A673 (cell line): ENCODE data around the gene RAPGEF5.

Source experiments
- CTCF ChIP-seq: fragments of 300-800, 200-600 bp; sonication (generic); conservative IDR thresholded peaks from 2 replicates; pipeline ENCODE4 v1.5.1; 2017; ENCODE audit warnings: low read depth, mild to moderate bottlenecking, antibody characterized with exemption, low read length, moderate library complexity, mixed read lengths
- EZH2 ChIP-seq: fragments of 200-600 bp; sonication (generic); IDR thresholded peaks from 2 replicates; pipeline ENCODE4 v1.6.1; 2017; ENCODE audit warnings: borderline replicate concordance, low read depth, mild to moderate bottlenecking, mixed read lengths, antibody characterized with exemption, low read length; ENCODE audit not compliant: poor library complexity, severe bottlenecking

DNA sequence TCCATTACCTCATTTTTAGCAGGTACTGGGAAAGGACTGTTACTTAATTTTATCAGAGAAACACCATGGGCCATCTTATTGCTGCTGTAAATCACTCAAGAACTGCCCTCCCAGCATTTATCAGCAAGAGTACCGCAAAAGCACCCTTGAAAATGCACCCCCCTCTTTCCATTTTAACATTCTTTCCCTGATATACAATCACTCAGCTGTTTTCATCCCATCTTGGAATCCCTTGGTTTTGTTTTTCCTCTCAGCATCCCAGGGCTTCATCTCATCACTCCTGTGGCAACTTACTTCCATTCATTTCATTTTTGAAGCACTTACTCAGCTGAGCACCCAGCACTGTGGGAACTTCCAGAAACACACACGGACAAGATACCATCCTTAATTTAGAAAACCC lies 36.5 kb downstream of the RAPGEF5 start:
- TF ChIP-seq CTCF (no peak), EZH2 (no peak)
